Neural cell (in vitro differentiated cells): ENCODE data around the gene CARMIL1. TPM values are rescaled to one million over a fixed set of nuclear protein-coding genes. Genes with fewer than 3 reads are reported as not detected.

ENCODE experiments used
- H2AFZ ChIP-seq: fragments of 200-600, 300-800 bp; sonication (generic), shearing (Covaris generic); 2 replicates; pipeline ENCODE4 v1.6.0; 2014; ENCODE audit warnings: low read depth, mild to moderate bottlenecking, antibody characterized with exemption, low read length, moderate library complexity
- H3F3A ChIP-seq: fragments of 200-600 bp; shearing (Covaris generic); 2 replicates; pipeline ENCODE4 v1.6.1; 2016; ENCODE audit warnings: mild to moderate bottlenecking, moderate library complexity, mixed read lengths, antibody characterized with exemption, low read length; ENCODE audit not compliant: insufficient read depth, poor library complexity, severe bottlenecking
- H3K27ac ChIP-seq: fragments of 200-600, 300-800 bp; sonication (generic), shearing (Covaris generic); 2 replicates; pipeline ENCODE4 v1.5.1; 2014; ENCODE audit warnings: mild to moderate bottlenecking, low read length, moderate library complexity
- H3K27me3 ChIP-seq: fragments of 300-800, 200-600 bp; sonication (generic), shearing (Covaris generic); 2 replicates; pipeline ENCODE4 v1.6.0; 2014; ENCODE audit warnings: mild to moderate bottlenecking, low read depth, low read length, moderate library complexity; ENCODE audit not compliant: insufficient read depth
- H3K36me3 ChIP-seq: fragments of 300-800, 200-600 bp; sonication (generic), shearing (Covaris generic); 2 replicates; pipeline ENCODE4 v1.5.1; 2014; ENCODE audit warnings: mild to moderate bottlenecking, antibody characterized with exemption, low read length, moderate library complexity; ENCODE audit not compliant: insufficient read depth
- H3K4me2 ChIP-seq: fragments of 300-800, 200-600 bp; sonication (generic), shearing (Covaris generic); 2 replicates; pipeline ENCODE4 v1.6.0; 2014; ENCODE audit warnings: mild to moderate bottlenecking, low read length
- H3K4me3 ChIP-seq: fragments of 300-800, 200-600 bp; sonication (generic), shearing (Covaris generic); 2 replicates; pipeline ENCODE4 v1.5.1; 2014; ENCODE audit warnings: mild to moderate bottlenecking, low read length, moderate library complexity
- H3K79me2 ChIP-seq: fragments of 200-600 bp; shearing (Covaris generic); replicated peaks from 2 replicates; pipeline ENCODE4 v1.6.0; 2014; ENCODE audit warnings: mild to moderate bottlenecking, low read length, moderate library complexity; ENCODE audit not compliant: insufficient read depth
- H3K9ac ChIP-seq: fragments of 300-800, 200-600 bp; sonication (generic), shearing (Covaris generic); 2 replicates; pipeline ENCODE4 v1.6.1; 2016; ENCODE audit warnings: mild to moderate bottlenecking, low read length, mixed read lengths
- H3K9me2 ChIP-seq: fragments of 200-600 bp; shearing (Covaris generic); 2 replicates; pipeline ENCODE4 v1.6.1; 2016; ENCODE audit warnings: mild to moderate bottlenecking, low read length, mixed read lengths; ENCODE audit not compliant: insufficient read depth
- H3K9me3 ChIP-seq: fragments of 200-600, 300-800 bp; sonication (generic), shearing (Covaris generic); 2 replicates; pipeline ENCODE4 v1.6.1; 2016; ENCODE audit warnings: mild to moderate bottlenecking, mixed run types, low read length, moderate library complexity, mixed read lengths
- H4K20me1 ChIP-seq: fragments of 200-600 bp; shearing (Covaris generic); 2 replicates; pipeline ENCODE4 v1.6.1; 2016; ENCODE audit warnings: mild to moderate bottlenecking, mixed run types; ENCODE audit not compliant: insufficient read depth
- EP300 ChIP-seq: fragments of 450-650 bp; conservative IDR thresholded peaks from 2 replicates; pipeline ENCODE4 v1.6.1; 2014; ENCODE audit warnings: antibody characterized with exemption, mild to moderate bottlenecking, moderate library complexity; ENCODE audit not compliant: poor library complexity, severe bottlenecking
- EZH2 ChIP-seq: fragments of 200-600, 300-800 bp; shearing (Covaris generic), sonication (generic); IDR thresholded peaks from 2 replicates; pipeline ENCODE4 v1.6.1; 2014; ENCODE audit warnings: antibody characterized with exemption, low read length, borderline replicate concordance, mild to moderate bottlenecking; ENCODE audit not compliant: insufficient read depth, poor library complexity, severe bottlenecking
- MXI1 ChIP-seq: fragments of 450-650 bp; conservative IDR thresholded peaks from 2 replicates; pipeline ENCODE4 v1.6.1; 2014; ENCODE audit warnings: antibody characterized with exemption, mild to moderate bottlenecking; ENCODE audit not compliant: poor library complexity, severe bottlenecking
- POLR2AphosphoS5 ChIP-seq: IDR thresholded peaks from 2 replicates; pipeline ENCODE4 v1.6.1; 2012
- RAD21 ChIP-seq: fragments of 450-650 bp; conservative IDR thresholded peaks from 2 replicates; pipeline ENCODE4 v1.6.1; 2014; ENCODE audit warnings: antibody characterized with exemption, mild to moderate bottlenecking, moderate library complexity
- SMC3 ChIP-seq: fragments of 450-650 bp; conservative IDR thresholded peaks from 2 replicates; pipeline ENCODE4 v1.6.1; 2014; ENCODE audit warnings: antibody characterized with exemption, mild to moderate bottlenecking, moderate library complexity; ENCODE audit not compliant: poor library complexity
- TAF1 ChIP-seq: IDR thresholded peaks from 2 replicates; pipeline ENCODE4 v1.6.1; 2012; ENCODE audit warnings: low read depth
- polyA plus RNA-seq: library from polyadenylated mRNA; depleted of rRNA; stranded (reverse); fragments of >200 nt; gene quantifications from 2 replicates; pipeline ENCODE4 v1.2.3, GENCODE V29; 2014
- TF ChIP-seq, protein P1 (sequence below): IDR thresholded peaks from 2 replicates; pipeline ENCODE4 v1.6.1; 2012; ENCODE audit warnings: borderline replicate concordance
- TF ChIP-seq, protein P2 (sequence below): fragments of 450-650 bp; IDR thresholded peaks from 2 replicates; pipeline ENCODE4 v1.5.1; 2014; ENCODE audit warnings: antibody characterized with exemption, mild to moderate bottlenecking, moderate library complexity; ENCODE audit not compliant: poor library complexity, severe bottlenecking

Gene CARMIL1
- polyA plus RNA-seq, 1 donor from 2014 or later, result 5.3 TPM

DNA sequence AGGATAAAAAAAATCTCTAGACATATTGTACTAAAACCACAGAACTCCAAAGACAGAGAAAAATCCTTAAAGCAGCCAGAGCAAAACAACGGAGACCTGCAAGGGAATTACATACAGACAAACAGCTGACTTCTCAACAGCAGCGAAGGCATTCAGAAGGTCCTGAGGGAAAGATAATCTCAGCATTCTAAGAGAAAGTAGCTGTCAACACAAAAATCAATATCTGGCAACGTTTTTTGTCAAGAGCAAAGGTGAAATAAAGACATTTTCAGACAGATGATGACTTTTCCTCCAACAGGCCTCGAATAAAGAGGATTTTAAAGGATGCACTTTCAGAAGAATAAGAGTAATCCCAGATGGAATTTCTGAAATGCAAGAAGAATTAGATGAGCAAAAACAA lies 366.7 kb downstream of the CARMIL1 start:
- no peaks in the 10 kb centered on the region for H3K27me3 ChIP-seq
- no peak for TF ChIP-seq SMC3
- TF ChIP-seq POLR2AphosphoS5, result no peak
- H3K79me2 ChIP-seq, result no peaks in the 10 kb centered on the region

DNA sequence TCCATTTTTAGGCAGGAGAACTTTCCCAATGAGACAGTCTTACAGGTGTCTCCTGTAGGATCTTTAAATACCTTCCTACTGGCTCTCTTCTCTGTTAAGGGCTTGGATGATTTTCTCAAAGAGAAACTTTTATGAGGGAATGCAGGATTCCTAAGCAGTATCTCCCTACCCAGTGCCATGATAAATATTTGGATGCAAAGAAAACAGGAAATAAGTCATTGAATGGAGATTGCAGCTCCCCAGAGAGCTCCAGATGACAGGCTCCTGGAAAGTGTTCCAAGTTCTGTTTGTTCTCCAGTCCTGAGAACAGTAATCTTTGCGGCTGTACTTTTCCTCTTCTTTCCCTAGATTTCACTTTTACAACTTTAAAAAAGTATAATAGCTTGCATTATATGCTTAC lies 370.4 kb downstream of the CARMIL1 start:
- Histone ChIP-seq H3F3A (no peaks in the 10 kb centered on the region), H3K4me2 (no peak overlapping the region), H3K27me3 (peaks cover 25% of the 10 kb centered on the region), H3K9me2 (no peaks in the 10 kb centered on the region), H4K20me1 (no peaks in the 10 kb centered on the region), H2AFZ (no peak overlapping the region), H3K4me3 (no peak overlapping the region), H3K79me2 (no peaks in the 10 kb centered on the region), H3K9me3 (no peaks in the 10 kb centered on the region), H3K36me3 (no peaks in the 10 kb centered on the region), H3K9ac (no peak overlapping the region), H3K27ac (no peak overlapping the region)
- no peak for TF ChIP-seq MXI1
- TF ChIP-seq EZH2, result no peak
- TF ChIP-seq EP300, result no peak
- TF ChIP-seq TAF1, result no peak
- TF ChIP-seq, protein P1, sequence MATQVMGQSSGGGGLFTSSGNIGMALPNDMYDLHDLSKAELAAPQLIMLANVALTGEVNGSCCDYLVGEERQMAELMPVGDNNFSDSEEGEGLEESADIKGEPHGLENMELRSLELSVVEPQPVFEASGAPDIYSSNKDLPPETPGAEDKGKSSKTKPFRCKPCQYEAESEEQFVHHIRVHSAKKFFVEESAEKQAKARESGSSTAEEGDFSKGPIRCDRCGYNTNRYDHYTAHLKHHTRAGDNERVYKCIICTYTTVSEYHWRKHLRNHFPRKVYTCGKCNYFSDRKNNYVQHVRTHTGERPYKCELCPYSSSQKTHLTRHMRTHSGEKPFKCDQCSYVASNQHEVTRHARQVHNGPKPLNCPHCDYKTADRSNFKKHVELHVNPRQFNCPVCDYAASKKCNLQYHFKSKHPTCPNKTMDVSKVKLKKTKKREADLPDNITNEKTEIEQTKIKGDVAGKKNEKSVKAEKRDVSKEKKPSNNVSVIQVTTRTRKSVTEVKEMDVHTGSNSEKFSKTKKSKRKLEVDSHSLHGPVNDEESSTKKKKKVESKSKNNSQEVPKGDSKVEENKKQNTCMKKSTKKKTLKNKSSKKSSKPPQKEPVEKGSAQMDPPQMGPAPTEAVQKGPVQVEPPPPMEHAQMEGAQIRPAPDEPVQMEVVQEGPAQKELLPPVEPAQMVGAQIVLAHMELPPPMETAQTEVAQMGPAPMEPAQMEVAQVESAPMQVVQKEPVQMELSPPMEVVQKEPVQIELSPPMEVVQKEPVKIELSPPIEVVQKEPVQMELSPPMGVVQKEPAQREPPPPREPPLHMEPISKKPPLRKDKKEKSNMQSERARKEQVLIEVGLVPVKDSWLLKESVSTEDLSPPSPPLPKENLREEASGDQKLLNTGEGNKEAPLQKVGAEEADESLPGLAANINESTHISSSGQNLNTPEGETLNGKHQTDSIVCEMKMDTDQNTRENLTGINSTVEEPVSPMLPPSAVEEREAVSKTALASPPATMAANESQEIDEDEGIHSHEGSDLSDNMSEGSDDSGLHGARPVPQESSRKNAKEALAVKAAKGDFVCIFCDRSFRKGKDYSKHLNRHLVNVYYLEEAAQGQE, result no peak
- TF ChIP-seq POLR2AphosphoS5, result no peak
- no peak for TF ChIP-seq SMC3
- TF ChIP-seq RAD21, result no peak
- TF ChIP-seq, protein P2, sequence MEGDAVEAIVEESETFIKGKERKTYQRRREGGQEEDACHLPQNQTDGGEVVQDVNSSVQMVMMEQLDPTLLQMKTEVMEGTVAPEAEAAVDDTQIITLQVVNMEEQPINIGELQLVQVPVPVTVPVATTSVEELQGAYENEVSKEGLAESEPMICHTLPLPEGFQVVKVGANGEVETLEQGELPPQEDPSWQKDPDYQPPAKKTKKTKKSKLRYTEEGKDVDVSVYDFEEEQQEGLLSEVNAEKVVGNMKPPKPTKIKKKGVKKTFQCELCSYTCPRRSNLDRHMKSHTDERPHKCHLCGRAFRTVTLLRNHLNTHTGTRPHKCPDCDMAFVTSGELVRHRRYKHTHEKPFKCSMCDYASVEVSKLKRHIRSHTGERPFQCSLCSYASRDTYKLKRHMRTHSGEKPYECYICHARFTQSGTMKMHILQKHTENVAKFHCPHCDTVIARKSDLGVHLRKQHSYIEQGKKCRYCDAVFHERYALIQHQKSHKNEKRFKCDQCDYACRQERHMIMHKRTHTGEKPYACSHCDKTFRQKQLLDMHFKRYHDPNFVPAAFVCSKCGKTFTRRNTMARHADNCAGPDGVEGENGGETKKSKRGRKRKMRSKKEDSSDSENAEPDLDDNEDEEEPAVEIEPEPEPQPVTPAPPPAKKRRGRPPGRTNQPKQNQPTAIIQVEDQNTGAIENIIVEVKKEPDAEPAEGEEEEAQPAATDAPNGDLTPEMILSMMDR, result no peak

More for the DNA sequence above, 366.7 kb downstream of the CARMIL1 start:
- H3K36me3 ChIP-seq, result no peaks in the 10 kb centered on the region
- H3K9me2 ChIP-seq, result no peaks in the 10 kb centered on the region
- H3K4me3 ChIP-seq, result no peak overlapping the region
- no peaks in the 10 kb centered on the region for H4K20me1 ChIP-seq
- H3K9ac ChIP-seq, result no peak overlapping the region
- H3K9me3 ChIP-seq, result no peaks in the 10 kb centered on the region
- H3K27ac ChIP-seq, result no peak overlapping the region
- no peak overlapping the region for H3K4me2 ChIP-seq
- H2AFZ ChIP-seq, result no peak overlapping the region
- H3F3A ChIP-seq, result no peaks in the 10 kb centered on the region

DNA sequence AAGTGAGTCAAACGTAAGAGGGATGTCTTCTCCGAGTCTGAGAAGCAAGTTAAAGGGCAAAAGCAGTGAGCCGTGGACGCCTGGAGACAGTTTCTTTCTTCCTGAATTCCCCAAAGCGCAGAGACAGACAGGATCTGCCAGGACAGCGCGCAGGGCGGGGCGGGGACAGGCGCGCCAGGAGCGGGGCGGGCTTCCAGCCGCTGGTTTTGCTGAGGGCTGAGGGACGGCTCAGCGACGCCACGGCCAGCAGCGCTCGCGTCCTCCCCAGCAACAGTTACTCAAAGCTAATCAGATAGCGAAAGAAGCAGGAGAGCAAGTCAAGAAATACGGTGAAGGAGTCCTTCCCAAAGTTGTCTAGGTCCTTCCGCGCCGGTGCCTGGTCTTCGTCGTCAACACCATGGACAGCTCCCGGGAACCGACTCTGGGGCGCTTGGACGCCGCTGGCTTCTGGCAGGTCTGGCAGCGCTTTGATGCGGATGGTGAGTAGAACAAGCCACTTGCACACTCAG lies 372.9 kb downstream of the CARMIL1 start, which contains the start of gene SCGN:
TSS of gene SCGN (plus strand) at position 209 of the 509 bp plus-strand sequence. CDS start at position 398, 189 bp downstream.
- H2AFZ ChIP-seq, result no peak within 1 kb of the TSS
- H3K9me3 ChIP-seq, result no peaks in the 10 kb centered on the region
- H3K36me3 ChIP-seq, result no peaks in the 10 kb centered on the region
- peaks cover 25% of the 10 kb centered on the region for H3K27me3 ChIP-seq
- H3F3A ChIP-seq, result no peaks in the 10 kb centered on the region
- peak within 1 kb of the TSS; percentile 31 for H3K4me2 ChIP-seq
- no peaks in the 10 kb centered on the region for H4K20me1 ChIP-seq
- H3K79me2 ChIP-seq, result no peaks in the 10 kb centered on the region
- H3K4me3 ChIP-seq, result peak within 1 kb of the TSS; percentile 65
- no peak within 1 kb of the TSS for H3K9ac ChIP-seq
- H3K9me2 ChIP-seq, result no peaks in the 10 kb centered on the region
- TF ChIP-seq POLR2AphosphoS5 (no peak), RAD21 (no peak), TAF1 (no peak), SMC3 (no peak), MXI1 (no peak), EP300 (no peak), EZH2 (no peak)
- TF ChIP-seq, protein P1, result peak; percentile 84
- TF ChIP-seq, protein P2, result no peak
- H3K27ac ChIP-seq, result no peak within 1 kb of the TSS
